ENCODE data around the gene CTDSP2. TPM values are rescaled to one million over a fixed set of nuclear protein-coding genes. Genes with fewer than 3 reads are reported as not detected.
"Not testable (repeated sequence)": the region's sequence is repeated elsewhere in the genome, so short reads cannot be mapped to it uniquely, and the experiment has no call there.

The CTDSP2 gene
- total RNA-seq, 2 donors from 2014 or later = 90.6 to 97.1 TPM

DNA sequence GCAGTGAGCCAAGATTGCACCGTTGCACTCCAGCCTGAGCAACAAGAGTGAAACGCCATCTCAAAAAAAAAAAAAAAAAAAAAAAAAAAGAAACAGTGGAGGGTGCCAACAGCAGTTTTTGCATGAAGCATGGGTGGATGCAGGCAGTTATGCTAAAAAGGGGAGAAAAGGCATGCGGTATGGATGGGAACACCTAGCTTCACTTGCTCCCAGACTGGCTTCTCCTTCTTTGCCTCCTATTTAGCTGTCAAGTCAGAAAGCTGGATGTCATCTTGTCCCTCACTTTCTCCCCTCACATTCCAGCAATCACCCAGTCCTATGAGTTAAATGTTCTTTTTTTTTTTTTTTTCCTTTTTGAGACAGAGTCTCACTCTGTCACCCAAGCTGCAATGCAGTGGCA lies 71.5 kb downstream of the CTDSP2 start:
- intact Hi-C loops (cut with DNase I) = no loop called here
- no peak for ATAC-seq
- DNase-seq = no peak

DNA sequence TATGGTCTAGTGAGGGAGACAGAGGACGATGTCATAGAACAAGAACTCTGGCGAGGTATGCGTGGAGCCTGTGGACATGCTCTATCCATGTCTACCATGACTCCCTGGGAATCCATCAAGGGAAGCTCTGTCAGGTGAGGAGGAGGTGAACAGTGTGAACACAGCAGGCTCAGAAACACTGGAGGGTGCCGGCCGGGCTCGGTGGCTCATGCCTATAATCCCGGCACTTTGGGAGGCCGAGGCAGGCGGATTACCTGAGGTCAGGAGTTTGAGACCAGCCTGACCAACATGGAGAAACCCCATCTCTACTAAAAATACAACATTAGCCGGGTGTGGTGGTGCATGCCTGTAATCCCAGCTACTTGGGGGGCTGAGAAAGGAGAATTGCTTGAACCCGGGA lies 71.9 kb downstream of the CTDSP2 start:
- DNase-seq; intact Hi-C loops (cut with DNase I); ATAC-seq: not testable (repeated sequence)

DNA sequence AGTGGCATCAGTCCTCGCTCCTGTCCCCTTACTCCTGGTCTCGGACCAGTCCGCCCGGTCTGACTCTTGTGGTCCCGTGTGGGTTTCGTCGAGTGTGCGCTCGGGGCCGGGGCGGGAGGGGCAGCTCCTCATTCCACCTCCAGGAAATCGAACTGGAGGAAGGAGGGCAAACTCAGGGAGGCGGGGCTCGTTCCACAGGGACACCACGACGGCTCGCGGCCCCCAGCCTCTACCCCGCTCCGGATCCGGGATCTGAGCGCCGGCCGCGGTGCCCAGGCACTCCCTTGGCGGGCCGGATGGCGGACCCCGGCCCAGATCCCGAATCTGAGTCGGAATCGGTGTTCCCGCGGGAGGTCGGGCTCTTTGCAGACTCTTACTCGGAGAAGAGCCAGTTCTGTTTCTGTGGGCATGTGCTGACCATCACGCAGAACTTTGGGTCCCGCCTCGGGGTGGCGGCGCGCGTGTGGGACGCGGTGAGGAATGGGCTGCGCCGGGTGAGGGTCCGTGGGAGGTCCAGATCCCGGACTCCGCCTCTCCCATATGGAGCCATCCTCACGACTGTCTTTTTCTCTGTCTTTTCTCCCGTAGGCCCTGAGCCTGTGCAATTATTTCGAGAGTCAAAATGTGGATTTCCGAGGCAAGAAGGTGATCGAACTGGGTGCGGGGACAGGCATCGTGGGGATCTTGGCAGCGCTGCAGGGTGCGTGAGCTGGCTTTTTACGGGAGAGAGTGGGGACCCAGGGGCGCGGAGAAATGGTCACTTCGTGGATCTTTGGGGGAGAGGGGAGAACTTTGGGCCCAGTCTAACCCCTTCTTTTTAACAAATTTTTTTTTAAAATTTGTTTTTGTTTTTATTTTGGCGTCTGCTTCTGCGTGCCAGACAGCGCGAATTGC lies 73.9 kb downstream of the CTDSP2 start, which contains the start of gene EEF1AKMT3:
TSS of gene EEF1AKMT3 (plus strand) at position 186 of the 894 bp plus-strand sequence. CDS start at position 297, 111 bp downstream.
- intact Hi-C loops (cut with DNase I) = no loop called here
- ATAC-seq (peak; percentile 70 to 73), DNase-seq (peak; percentile 78)

DNA sequence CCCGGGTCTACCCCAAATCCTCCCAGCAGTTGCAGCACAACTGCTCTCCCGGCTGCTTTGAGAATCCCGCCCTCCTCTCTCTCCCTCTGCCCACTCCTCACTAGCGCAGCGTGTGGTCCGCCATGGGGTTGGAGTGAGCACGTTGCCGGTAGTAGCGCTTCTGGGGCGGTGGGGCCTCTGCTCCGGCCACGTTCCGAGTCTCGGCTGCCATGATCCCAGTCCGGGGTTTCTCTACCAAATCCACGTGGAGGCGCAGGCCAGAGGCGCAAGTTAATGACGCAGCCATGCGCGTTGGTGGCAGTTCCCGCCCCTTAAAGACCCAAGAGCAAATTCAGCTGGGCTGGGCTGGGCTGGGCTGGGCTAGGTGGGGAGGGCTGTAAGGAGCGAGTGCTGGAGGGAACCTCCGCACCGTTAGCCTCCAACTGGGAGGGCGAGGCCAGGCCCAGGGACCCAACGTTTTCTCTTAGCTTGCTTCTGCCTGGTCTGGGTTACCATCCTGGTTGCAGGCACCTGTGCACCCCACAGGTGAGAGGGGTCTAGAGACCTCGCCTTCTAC lies 74.6 kb downstream of the CTDSP2 start, which contains the start of gene METTL1:
TSS of gene METTL1 (minus strand) at position 233 of the 556 bp plus-strand sequence. CDS start at position 211, 22 bp downstream.
- peak; percentile 96 for DNase-seq
- peak; percentile 96 for ATAC-seq
- intact Hi-C loops (cut with DNase I) = no loop called here

DNA sequence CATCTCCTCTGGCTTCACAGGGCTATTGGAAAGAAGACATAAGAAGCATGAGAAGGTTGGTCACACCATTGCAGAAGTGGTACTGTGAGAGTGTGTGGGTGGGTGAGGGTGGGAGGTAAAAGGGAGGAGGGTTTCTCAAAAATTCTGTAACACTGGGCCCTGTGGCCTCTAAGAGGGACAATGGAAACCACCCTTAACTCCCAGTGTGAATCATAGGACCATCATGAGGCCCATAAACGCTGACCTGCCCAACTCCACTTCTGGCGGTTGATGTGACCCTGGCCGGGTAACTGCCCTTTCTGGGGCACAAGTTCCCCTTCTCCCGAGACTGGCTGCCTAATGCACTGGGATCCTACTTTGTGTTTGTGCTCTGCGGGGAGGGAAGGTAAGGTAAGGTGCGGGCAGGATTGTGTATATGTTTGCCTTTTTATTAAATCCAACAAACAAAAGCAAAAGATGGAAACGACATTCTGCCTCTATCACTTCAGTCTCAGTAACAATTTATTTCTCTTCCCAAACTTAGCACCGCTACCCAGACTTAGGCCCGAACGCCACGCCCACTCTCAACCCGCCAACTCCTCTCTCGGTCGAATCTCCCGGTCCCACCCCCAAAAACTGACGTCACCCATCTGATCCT lies 75.2 kb downstream of the CTDSP2 start:
- intact Hi-C loops (cut with DNase I) = no loop called here
- ATAC-seq (peak; percentile 83 to 85), DNase-seq (peak; percentile 95)

DNA sequence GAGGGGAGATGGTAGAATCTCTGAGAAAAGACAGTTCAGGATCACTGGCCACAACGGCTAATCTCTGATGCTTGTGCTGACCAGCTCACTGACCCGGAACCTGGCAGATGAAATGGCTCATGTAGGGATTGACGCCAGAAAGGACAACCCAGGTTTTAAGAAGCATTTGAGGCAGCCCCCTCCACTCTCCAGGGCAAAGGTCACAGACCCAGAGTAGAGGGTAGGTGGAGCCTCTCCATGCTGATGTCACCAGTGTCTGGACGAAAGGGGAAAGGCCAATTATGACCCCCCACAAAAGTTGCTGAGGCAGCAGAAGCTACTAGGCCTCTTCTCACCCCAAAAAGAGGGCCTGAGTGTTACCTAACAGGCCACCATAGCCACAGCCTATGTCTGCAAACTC lies 75.8 kb downstream of the CTDSP2 start:
- ATAC-seq (no peak), DNase-seq (no peak)
- intact Hi-C loops (cut with DNase I) = no loop called here

Small RNAs within 50 kb of the gene (microRNA-seq; reads per million reads assigned to microRNA genes)
- gene MIR26A2 = 406 to 457 reads per million in 2 donors

Other genes with a start within 250 kb of the CTDSP2 start
- 10 to 100 TPM; 24.5 to 25.3 TPM for gene DTX3, start 241.9 kb downstream of the CTDSP2 start, total RNA-seq
- 10 to 100 TPM; 13.7 to 17.3 TPM for gene ARHGEF25, start 235.3 kb downstream of the CTDSP2 start, total RNA-seq
- gene B4GALNT1, start 213.5 kb downstream of the CTDSP2 start, total RNA-seq = 1 to 10 TPM; 2.4 to 3.3 TPM
- 100 to 1,000 TPM; 160 to 163 TPM for gene OS9, start 152.6 kb downstream of the CTDSP2 start, total RNA-seq
- 1 to 10 TPM; 3.2 to 5.0 TPM for gene AGAP2, start 108.0 kb downstream of the CTDSP2 start, total RNA-seq
- 10 to 100 TPM; 34.9 to 37.1 TPM for gene TSPAN31, start 101.7 kb downstream of the CTDSP2 start, total RNA-seq
- gene CDK4, start 94.4 kb downstream of the CTDSP2 start, total RNA-seq = 10 to 100 TPM; 45.2 to 62.0 TPM
- 10 to 100 TPM; 11.7 to 15.0 TPM for gene MARCHF9, start 91.6 kb downstream of the CTDSP2 start, total RNA-seq
- 1 to 10 TPM in 1 of 2 donors, under 1 TPM in 1; 0.44 to 1.5 TPM for gene CYP27B1, start 79.7 kb downstream of the CTDSP2 start, total RNA-seq
- 10 to 100 TPM in 1 of 2 donors, 1 to 10 TPM in 1; 7.2 to 16.0 TPM for gene METTL1, start 74.6 kb downstream of the CTDSP2 start, total RNA-seq
- gene EEF1AKMT3, start 74.1 kb downstream of the CTDSP2 start, total RNA-seq = 1 to 10 TPM; 2.9 to 3.3 TPM
- gene TSFM, start 63.9 kb downstream of the CTDSP2 start, total RNA-seq = 10 to 100 TPM; 29.2 to 38.1 TPM
- 1 to 10 TPM; 2.7 to 2.8 TPM for gene AVIL, start 28.0 kb downstream of the CTDSP2 start, total RNA-seq
- gene ATP23, start 94.8 kb upstream of the CTDSP2 start, total RNA-seq = 1 to 10 TPM; 7.6 to 9.4 TPM

All from left cardiac atrium (tissue), 4 donors.